GM12872 (cell line): ENCODE data around the gene C10orf105.

Experiments used
- CTCF ChIP-seq: IDR thresholded peaks from 3 replicates; pipeline ENCODE4 v1.5.1; 2011; ENCODE audit warnings: low read depth, mild to moderate bottlenecking, low read length, moderate library complexity; ENCODE audit not compliant: insufficient read depth

The C10orf105 gene

GRCh38 chr10:71719464-71720201 lies at the start of gene C10orf105:
C10orf105 (minus strand) TSS chr10:71719778; CDS start chr10:71716337, 3,441 bp downstream.
- no peak for TF ChIP-seq CTCF

- no peak for TF ChIP-seq CTCF
Measured at GRCh38 chr10:71767420-71768035, 48.0 kb upstream of the C10orf105 start.

- no peak for TF ChIP-seq CTCF
Measured at GRCh38 chr10:71766717-71767419, 47.3 kb upstream of the C10orf105 start.

GRCh38 chr10:71765906-71766716 lies 46.5 kb upstream of the C10orf105 start:
- no peak for TF ChIP-seq CTCF

- TF ChIP-seq CTCF, result no peak
Measured at GRCh38 chr10:71765176-71765904, 45.8 kb upstream of the C10orf105 start.

GRCh38 chr10:71763352-71764127 lies 44.0 kb upstream of the C10orf105 start:
- no peak for TF ChIP-seq CTCF
